Thyroid gland (tissue), 4 donors: ENCODE measurements around the gene AOC1. TPM values are rescaled to one million over a fixed set of nuclear protein-coding genes. Genes with fewer than 3 reads are reported as not detected.

ENCODE experiments used
- DNase-seq, 2 donors: peaks; one replicate each; pipeline ENCODE4 v3.0.0-alpha.2; 2019
- H3K27ac ChIP-seq, 3 donors: fragments of 200-600 bp; sonication (generic); 1 replicate in 2 of 3; 2 replicates in 1 of 3; pipeline ENCODE4 v1.5.1; 2016 to 2019; ENCODE audit warnings: mild to moderate bottlenecking in 1 of 3, moderate library complexity in 1 of 3
- H3K27me3 ChIP-seq: fragments of 200-600 bp; sonication (generic); one replicate; pipeline ENCODE4 v1.5.1; 2019
- H3K36me3 ChIP-seq, 2 donors: fragments of 200-600 bp; sonication (generic); one replicate each; pipeline ENCODE4 v1.5.1; 2016 to 2019
- H3K4me1 ChIP-seq, 2 donors: fragments of 200-600 bp; sonication (generic); one replicate each; pipeline ENCODE4 v1.5.1; 2017 to 2019
- H3K4me3 ChIP-seq, 3 donors: fragments of 200-600 bp; sonication (generic); replicated peaks in 1 of 3; 1 replicate in 2 of 3; 2 replicates in 1 of 3; pipeline ENCODE4 v1.5.1; 2016; ENCODE audit warnings: mild to moderate bottlenecking in 1 of 3
- H3K9me3 ChIP-seq: fragments of 200-600 bp; sonication (generic); one replicate; pipeline ENCODE4 v1.5.1; 2017
- POLR2A ChIP-seq, 2 donors: fragments of 450-650 bp; IDR thresholded peaks; one replicate each; pipeline ENCODE4 v1.6.1; 2017; ENCODE audit warnings: antibody characterized with exemption in 2 of 2, mild to moderate bottlenecking in 2 of 2, moderate library complexity in 1 of 2
- WGBS, 2 donors: methylation state at CpG; one replicate each; pipeline ENCODE4 v1.1.5; 2017; 5-methylcytosine and 5-hydroxymethylcytosine counted together
- intact Hi-C: fragments of 100-400 bp; cut with DNase I; formaldehyde crosslinking; loops from one replicate; pipeline ENCODE4 v1.15.1; 2023
- total RNA-seq, 4 donors: library from RNA; depleted of rRNA; stranded (reverse); fragments of >200 nt; gene quantifications; one replicate each; pipeline ENCODE4 v1.2.3, GENCODE V29; 2016
- TF ChIP-seq, protein P1 (sequence below), 6 experiments: fragments of 200-600 bp in 3 of 6; fragments of 450-650 bp in 3 of 6; sonication (generic) in 3 of 6; IDR thresholded peaks; one replicate each; pipeline ENCODE4 v1.5.1; 2016 to 2019; ENCODE audit warnings: antibody characterized with exemption in 6 of 6, mild to moderate bottlenecking in 2 of 6, inconsistent platforms in 1 of 6, moderate library complexity in 1 of 6

AOC1 gene
- total RNA-seq, 4 donors from 2014 or later = 0.22 to 0.71 TPM; not detected in 2

DNA sequence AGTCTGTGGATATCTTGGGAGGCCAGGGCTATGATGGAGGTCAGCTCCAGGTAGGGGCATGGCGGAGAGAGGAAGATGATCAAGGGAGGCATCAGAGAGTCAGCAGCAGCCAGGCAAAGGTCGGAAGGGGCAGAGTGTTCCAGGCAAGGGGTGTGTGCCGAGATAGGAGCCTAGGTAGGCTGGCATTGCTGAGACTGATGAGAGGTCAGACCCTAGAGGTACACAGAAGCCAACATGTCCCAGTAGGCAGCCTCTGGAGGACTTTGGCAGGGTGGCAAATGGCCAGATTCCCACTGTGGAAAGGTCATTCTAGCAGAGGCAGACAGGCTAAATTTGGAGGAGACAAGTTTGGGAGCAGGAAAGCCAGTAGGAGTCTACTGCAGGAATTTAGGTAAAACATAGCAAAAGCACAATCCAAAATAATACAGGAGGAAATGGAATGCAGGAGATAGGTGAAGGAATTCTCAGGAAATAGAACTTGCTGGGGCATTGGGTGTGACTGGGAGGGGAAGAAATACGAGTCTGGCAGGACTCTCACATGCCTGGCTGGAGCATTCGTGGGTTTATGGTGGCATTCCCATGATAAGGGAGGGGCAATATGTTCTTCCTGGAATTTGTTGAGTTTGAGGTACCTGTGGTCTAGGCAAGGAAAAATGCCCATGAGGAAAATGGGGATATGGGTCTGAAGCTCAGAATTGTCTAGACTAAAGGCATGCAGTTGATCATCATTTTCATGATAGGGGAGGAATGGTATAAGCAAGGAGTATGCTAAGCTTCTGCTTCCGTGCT, 26.1 kb upstream of the AOC1 start:
- Histone ChIP-seq H3K4me3 (no peak overlapping the region), H3K27ac (no peak overlapping the region), H3K4me1 (no peaks in the 10 kb centered on the region), H3K36me3 (no peaks in the 10 kb centered on the region), H3K27me3 (no peaks in the 10 kb centered on the region), H3K9me3 (no peaks in the 10 kb centered on the region)
- DNase-seq = no peak
- 67 to 75% methylated on average over 6 of the region's 6 CpGs for WGBS, 2 donors
- no peak for TF ChIP-seq POLR2A (IDR thresholded peaks at IDR 0.05)
- TF ChIP-seq, protein P1, sequence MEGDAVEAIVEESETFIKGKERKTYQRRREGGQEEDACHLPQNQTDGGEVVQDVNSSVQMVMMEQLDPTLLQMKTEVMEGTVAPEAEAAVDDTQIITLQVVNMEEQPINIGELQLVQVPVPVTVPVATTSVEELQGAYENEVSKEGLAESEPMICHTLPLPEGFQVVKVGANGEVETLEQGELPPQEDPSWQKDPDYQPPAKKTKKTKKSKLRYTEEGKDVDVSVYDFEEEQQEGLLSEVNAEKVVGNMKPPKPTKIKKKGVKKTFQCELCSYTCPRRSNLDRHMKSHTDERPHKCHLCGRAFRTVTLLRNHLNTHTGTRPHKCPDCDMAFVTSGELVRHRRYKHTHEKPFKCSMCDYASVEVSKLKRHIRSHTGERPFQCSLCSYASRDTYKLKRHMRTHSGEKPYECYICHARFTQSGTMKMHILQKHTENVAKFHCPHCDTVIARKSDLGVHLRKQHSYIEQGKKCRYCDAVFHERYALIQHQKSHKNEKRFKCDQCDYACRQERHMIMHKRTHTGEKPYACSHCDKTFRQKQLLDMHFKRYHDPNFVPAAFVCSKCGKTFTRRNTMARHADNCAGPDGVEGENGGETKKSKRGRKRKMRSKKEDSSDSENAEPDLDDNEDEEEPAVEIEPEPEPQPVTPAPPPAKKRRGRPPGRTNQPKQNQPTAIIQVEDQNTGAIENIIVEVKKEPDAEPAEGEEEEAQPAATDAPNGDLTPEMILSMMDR (IDR thresholded peaks at IDR 0.05) = no peak
- intact Hi-C loops = no loop called here

DNA sequence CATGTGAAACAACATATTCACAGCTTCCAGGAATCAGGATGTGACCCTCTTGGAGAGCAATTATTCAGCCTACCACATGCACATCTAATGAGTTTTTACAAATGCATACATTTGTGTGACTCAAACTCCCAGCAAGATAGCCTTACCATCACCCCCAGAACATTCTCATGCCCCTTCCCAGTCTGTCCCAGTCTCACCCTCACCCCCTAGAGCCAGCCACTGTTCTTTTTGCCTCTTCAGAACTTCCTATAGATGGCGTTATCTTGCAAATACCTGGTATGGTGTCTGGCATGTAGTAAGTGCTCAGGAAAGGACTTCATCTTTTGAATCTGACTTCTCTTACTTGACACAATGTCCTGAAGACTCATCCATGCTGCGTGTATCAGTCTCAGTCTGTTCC, 23.9 kb upstream of the AOC1 start:
- no peaks in the 10 kb centered on the region for H3K36me3 ChIP-seq
- H3K27ac ChIP-seq = no peak overlapping the region
- intact Hi-C loops = no loop called here
- 90 to 93% methylated on average over 2 of the region's 2 CpGs for WGBS, 2 donors
- no peaks in the 10 kb centered on the region for H3K27me3 ChIP-seq
- no peaks in the 10 kb centered on the region for H3K4me1 ChIP-seq
- no peak for DNase-seq
- no peak overlapping the region for H3K4me3 ChIP-seq
- no peaks in the 10 kb centered on the region for H3K9me3 ChIP-seq
- no peak for TF ChIP-seq POLR2A (IDR thresholded peaks at IDR 0.05)
- TF ChIP-seq, protein P1 (IDR thresholded peaks at IDR 0.05) = no peak

DNA sequence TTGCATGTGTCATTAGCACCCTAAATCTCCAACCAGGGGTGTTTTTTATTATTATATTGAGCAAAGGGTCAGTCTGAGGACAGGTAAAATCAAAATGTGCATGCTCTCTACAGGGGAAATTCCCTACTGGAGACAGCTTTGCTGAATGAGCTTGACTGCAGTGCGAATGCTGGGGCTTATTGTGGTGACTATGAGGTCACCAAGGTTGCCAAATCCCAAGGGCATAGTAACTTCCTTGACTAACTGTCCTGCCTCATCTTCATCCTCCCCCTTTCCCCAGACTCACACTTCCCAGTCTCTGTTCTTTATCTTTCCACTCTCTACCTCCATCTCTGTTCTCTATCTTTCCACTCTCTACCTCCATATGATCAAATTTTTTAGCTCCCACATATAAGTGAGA, 22.9 kb upstream of the AOC1 start:
- TF ChIP-seq, protein P1 (IDR thresholded peaks at IDR 0.05) = no peak
- no peak for TF ChIP-seq POLR2A (IDR thresholded peaks at IDR 0.05)
- WGBS, 2 donors = 69 to 74% methylated on average over 1 of the region's 1 CpG
- no peak for DNase-seq

DNA sequence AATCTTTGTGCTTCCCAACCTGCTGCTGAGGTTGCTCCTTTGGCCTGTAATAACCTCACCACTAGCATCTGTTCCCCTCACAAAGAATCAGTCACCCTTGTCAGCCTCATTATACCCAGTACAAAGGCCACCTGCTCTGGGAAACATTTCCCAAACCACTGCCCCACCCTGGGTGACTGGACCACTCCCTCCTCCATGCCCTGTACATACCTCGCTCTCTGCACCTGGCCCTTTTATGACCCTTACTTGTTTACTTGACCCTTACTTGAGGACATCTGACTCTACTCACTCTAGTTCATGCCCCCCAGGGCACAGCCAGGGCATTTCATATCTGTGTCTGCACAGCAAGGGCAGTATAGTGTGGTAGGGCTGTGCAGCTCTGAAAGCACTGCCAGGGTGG, 21.4 kb upstream of the AOC1 start:
- intact Hi-C loops = no loop called here
- WGBS, 2 donors = 86 to 92% methylated on average over 1 of the region's 1 CpG
- no peaks in the 10 kb centered on the region for H3K27me3 ChIP-seq
- no peak for TF ChIP-seq POLR2A (IDR thresholded peaks at IDR 0.05)
- TF ChIP-seq, protein P1 (IDR thresholded peaks at IDR 0.05) = no peak
- no peak overlapping the region for H3K4me3 ChIP-seq
- no peaks in the 10 kb centered on the region for H3K36me3 ChIP-seq
- no peaks in the 10 kb centered on the region for H3K9me3 ChIP-seq
- H3K27ac ChIP-seq = no peak overlapping the region
- DNase-seq = no peak
- no peaks in the 10 kb centered on the region for H3K4me1 ChIP-seq

More for the DNA sequence above, 22.9 kb upstream of the AOC1 start:
- intact Hi-C loops = no loop called here
- Histone ChIP-seq H3K27me3 (no peaks in the 10 kb centered on the region), H3K4me3 (no peak overlapping the region), H3K4me1 (no peaks in the 10 kb centered on the region), H3K9me3 (no peaks in the 10 kb centered on the region), H3K36me3 (no peaks in the 10 kb centered on the region), H3K27ac (no peak overlapping the region)

DNA sequence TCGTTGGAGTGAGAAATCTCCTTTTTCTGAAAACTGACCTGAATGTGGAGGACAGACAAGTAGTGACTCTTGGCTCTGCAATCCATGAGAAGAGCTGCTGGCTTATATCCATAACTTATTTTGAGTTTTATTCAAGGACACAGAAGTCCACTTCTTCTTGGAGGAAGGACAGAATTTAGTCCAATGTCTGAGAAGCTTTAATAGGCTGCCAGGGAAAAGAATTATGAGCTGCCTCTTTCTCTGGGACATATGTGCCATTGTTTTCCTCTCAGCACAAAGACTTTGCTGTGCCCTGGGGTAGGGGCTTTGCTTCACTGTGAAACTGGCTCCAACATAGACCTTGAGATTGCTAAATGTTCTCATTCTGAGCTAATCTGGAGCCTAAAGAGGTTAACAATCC, 20.5 kb upstream of the AOC1 start:
- TF ChIP-seq POLR2A (IDR thresholded peaks at IDR 0.05) = no peak
- TF ChIP-seq, protein P1 (IDR thresholded peaks at IDR 0.05) = no peak
- Histone ChIP-seq H3K4me1 (no peaks in the 10 kb centered on the region), H3K36me3 (no peaks in the 10 kb centered on the region), H3K27me3 (no peaks in the 10 kb centered on the region), H3K9me3 (no peaks in the 10 kb centered on the region), H3K4me3 (no peak overlapping the region), H3K27ac (no peak overlapping the region)
- 25 to 36% methylated on average over 1 of the region's 1 CpG for WGBS, 2 donors
- intact Hi-C loops = no loop called here
- DNase-seq = no peak
